NCI-H345 (cell line): ENCODE measurements around the gene METRN.

Source experiments
- DNase-seq: peaks from one replicate; lab custom pipeline; 2025; lab: John Stamatoyannopoulos, UW

METRN gene

DNA sequence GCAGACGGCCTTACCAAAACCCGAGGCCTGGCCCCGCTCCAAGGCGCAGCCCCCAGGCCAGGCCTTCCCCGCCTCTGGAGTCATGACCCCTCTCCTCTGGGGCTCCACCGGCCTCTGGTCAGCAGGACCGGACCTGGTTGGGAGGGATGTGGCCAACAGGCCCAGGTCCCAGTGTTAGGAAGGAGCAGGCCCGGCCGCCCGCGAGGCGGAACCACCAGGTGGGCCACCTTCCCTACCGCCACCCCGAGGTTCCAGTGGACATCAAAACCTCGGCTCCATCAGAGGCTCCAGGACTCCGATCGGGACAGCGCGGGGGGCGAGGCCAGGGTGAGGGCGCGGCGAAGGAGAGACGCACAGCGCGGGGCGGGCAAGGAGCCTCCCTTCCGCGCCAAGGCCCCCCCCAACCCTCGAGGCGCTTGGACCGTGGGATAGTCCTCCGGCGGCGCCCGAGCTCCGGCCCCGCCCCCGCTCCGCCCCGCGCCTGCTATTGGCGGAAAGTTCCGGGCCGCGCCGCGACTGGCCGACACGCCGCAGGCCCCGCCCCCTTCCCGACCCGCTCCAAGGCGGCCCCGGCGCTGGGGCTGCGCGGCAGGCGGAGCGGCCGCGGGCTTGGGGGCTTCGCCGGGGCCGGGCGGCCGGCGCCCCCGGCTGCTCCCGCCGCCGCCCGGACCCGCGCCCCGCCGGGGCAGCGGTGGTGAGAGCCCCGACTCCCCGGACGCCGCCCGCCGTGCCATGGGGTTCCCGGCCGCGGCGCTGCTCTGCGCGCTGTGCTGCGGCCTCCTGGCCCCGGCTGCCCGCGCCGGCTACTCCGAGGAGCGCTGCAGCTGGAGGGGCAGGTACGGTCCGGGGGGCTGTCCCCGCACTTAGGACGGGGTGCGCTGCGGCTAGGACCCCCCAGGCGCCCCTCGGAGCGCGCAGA lies at the start of gene METRN:
METRN (plus strand) TSS at position 561 of the 919 bp plus-strand sequence; CDS start at position 733, 172 bp downstream.
- DNase-seq, result peak; percentile 81

DNA sequence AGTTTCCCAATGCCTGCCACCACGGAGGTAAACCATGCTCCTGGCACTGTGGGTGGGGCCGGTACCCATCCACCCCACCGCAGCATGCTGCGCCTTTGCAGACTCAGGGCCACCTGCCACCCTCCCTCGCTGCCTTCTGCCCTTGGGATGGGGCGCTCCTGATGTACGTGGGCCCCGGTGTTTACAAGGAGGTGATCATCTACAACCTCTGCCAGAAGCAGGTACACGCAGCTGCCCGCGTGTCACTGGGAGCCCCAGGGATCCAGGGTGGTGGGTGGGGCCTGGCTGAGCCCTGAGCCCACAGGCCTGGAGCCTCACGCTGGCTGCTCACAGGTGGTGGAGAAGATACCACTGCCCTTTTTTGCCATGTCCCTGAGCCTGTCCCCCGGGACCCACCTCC lies 48.3 kb upstream of the METRN start:
- no peak for DNase-seq

DNA sequence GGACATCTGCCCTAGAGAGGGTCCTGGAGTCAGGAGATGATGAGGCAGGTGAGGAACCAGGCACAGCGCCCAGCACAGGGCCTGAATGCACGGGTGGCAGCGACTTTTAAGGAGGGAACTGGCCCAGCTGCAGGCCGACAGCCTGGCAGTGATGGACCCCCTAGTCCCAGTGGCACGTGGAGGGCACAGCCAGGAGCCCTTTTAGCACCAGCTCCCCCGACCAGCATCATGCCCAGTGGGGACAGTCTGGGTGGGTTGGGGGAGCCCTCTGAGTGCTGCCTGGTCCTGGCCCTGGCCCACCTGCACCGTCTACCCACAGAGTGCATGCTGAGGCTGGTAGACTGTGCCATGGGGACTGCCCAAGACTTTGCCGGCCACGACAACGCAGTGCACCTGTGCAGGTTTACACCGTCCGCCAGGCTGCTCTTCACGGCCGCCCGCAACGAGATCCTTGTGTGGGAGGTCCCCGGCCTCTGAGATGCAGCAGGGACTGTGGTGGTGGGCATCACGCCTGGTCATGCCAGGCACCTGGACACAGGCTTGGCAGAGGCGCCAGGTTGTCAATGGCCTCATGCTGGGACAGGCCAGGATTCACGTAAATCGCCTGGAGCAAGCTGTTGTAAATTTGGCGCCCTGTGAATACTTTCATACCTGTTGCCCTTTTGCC lies 47.7 kb upstream of the METRN start:
- no peak for DNase-seq

DNA sequence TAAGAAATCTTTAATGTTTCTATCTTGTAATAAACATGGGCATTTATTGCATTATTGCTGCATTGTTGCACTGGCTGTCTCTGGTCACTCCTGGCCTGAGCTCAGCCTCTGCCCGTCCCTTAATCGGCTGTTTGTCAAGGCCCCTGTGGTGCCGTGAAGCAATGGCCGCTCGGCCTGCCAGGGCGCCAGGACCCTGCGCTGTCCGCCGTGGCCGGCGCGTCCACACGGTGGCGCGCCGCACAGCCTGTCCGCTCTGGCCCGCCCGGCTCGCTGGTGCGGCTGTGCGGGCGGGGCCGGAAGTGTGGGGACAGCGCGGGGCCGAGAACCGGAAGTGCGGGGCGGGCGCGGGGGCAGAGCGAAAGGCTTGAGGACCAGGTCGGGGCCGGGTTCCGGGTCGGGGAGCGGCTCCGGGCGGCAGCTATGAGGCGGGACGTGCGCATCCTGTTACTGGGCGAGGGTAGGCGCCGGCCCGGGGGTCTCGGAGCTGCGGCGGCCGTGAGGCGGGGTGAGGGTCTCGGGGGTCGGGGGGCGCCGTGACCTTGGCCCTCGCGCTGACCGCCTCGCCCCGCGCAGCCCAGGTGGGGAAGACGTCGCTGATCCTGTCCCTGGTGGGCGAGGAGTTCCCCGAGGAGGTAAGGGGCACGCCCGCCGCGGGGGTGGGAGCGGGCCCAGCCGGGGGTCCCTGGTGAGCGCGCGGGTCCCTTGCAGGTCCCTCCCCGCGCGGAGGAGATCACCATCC lies 47.0 kb upstream of the METRN start, which contains the start of gene RHOT2:
RHOT2 (plus strand) TSS at position 353 of the 739 bp plus-strand sequence; CDS start at position 421, 68 bp downstream.
- DNase-seq, result peak; percentile 93

DNA sequence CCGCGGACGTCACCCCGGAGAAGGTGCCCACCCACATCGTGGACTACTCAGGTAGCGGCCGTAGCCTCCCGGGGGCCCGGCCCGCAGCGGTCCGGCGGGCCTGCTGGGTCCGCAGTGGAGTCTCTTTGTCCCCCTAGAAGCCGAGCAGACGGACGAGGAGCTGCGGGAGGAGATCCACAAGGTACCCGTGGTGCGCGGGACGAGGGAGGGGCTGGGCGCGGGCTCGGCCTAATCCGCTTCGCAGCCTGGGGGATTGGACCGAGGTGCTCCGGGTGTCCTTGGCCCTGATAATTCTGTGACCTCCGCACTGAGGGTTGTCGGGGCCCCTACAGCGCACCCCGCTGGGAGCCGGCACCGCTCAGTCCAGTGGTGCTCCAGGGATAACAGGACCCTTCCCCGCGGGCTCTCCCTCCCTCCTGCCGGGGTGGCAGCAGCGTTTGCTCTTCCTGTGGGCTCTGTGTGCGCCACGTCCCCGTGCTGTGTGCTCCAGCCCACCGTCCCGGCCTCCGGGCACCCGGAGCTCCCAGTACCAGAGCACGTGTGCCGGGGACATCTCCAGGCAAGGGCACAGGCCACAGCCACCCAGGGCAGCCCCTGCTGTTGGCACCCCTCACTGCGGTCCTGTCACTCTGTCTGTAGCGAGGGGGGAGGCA lies 46.3 kb upstream of the METRN start:
- no peak for DNase-seq

DNA sequence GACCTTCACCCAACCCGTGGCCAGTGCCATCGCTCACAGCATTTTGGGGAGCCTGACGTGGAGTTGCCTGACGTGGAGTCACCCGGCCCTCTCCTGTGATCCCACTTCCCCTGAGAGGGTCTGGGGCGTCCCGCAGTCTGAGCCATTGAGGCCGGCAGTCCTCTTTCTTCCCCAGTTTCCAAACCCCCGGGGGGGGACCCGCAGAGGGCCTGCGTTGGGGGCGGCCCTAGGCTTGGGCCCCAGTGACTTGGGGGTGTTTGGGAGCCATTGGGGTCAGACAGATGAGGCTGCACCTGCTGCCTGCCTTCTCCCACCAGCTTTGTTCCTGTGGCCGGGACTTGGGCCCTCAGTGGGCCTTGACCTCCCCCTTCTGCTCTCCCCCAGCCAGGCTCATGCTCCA lies 45.3 kb upstream of the METRN start:
- DNase-seq, result no peak

DNA sequence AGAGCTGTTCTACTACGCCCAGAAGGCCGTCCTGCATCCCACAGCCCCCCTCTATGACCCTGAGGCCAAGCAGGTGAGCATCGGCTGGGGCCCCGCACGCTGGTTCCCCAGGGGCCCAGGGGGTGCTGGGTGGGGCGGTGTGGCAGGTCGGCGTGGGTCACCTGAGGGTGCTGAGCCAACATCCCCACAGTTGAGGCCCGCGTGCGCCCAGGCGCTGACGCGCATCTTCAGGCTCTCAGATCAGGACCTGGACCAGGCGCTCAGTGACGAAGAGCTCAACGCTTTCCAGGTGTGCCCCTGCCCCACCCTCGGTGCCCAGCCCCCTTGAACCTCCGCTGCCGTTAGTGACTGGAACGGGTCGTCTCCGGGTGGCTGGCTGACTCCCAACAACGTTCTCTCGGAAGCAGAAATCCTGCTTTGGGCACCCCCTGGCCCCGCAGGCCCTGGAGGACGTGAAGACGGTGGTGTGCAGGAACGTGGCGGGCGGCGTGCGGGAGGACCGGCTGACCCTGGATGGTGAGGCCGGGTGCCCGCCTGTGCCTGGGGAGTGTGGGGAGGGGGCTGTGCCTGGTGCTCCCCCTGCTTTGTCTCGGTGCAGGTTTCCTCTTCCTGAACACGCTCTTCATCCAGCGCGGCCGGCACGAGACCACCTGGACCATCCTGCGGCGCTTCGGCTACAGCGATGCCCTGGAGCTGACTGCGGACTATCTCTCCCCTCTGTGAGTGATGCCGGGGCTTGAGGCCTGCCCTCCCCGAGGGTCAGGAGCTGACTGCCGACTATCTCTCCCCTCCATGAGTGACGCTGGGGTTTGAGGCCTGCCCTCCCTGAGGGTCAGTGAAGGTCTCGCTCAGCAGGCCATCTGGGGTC lies 44.2 kb upstream of the METRN start:
- no peak for DNase-seq

DNA sequence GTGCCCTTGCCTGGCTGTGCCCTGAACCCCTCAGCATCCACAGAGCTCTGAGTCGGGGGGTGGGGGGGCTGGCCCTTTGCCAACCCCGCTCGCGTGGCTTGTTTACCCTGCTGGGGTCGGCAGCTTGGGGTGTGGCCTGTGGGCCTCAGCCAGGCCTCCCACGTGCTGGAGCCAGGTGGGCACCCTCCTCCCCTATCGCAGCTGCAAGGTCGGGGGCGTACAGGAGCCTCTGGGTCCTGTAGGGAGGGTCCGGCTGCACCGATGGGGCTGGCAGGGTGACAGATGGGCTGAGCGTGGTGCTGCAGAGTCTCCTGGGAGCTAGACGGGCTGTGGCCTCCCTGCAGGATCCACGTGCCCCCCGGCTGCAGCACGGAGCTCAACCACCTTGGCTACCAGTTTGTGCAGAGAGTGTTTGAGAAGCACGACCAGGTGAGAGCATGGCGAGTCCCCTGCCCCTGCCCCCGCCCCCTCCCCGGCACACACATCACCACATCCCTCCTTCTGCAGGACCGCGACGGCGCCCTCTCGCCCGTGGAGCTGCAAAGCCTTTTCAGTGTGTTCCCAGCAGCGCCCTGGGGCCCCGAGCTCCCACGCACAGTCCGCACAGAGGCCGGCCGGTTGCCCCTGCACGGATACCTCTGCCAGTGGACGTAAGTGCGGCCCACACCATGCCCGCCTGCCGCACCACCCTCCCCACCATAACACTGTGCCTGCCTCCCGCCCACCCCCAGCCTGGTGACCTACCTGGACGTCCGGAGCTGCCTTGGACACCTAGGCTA lies 43.4 kb upstream of the METRN start:
- no peak for DNase-seq

DNA sequence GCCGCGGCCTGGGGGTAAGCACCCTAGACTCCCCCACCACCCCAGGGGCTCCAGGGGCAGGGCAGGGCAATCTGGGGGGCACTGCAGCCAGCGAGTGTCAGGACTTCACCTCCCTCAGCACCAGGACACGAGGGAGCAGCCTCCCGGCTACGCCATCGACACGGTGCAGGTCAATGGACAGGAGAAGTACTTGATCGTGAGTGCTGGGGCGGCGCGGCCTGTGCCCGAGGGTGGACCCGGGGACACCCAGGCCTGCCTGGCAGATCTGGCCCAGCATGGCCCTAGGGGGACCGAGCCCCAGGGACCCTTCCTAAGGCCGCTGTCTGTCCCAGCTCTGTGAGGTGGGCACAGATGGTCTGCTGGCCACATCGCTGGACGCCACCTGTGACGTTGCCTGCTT lies 42.5 kb upstream of the METRN start:
- DNase-seq, result no peak

DNA sequence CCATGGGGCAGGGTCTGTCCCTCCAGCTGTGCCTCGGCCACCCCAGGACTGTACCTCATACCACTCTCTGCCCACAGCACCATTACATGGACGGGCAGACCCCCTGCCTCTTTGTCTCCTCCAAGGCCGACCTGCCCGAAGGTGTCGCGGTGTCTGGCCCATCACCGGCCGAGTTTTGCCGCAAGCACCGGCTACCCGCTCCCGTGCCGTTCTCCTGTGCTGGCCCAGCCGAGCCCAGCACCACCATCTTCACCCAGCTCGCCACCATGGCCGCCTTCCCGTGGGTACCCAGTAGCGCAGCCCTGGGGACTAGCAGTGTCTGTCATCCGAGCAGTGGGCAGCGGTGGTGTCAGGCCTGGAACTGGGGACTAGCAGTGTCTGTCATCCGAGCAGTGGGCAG lies 42.1 kb upstream of the METRN start:
- no peak for DNase-seq

DNA sequence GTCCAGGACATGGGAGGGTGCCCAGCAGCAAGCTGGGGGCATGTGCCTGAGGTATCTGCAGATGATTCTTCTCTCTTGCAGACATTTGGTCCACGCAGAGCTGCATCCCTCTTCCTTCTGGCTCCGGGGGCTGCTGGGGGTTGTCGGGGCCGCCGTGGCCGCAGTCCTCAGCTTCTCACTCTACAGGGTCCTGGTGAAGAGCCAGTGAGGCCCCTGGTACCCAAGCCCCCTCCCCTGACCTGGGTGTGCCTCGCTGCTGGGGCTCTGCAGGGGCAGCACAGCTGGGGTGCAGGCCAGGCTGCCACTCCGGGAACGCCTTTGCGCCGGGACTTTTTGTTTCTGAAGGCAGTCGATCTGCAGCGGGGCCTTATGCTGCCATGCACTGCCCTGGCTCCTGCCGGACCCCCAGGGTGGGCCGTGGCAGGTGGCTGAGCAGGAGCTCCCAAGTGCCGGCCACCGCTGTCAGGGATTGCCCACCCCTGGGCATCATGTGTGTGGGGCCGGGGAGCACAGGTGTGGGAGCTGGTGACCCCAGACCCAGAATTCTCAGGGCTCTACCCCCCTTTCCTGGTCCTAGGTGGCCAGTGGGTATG lies 41.4 kb upstream of the METRN start:
- no peak for DNase-seq

DNA sequence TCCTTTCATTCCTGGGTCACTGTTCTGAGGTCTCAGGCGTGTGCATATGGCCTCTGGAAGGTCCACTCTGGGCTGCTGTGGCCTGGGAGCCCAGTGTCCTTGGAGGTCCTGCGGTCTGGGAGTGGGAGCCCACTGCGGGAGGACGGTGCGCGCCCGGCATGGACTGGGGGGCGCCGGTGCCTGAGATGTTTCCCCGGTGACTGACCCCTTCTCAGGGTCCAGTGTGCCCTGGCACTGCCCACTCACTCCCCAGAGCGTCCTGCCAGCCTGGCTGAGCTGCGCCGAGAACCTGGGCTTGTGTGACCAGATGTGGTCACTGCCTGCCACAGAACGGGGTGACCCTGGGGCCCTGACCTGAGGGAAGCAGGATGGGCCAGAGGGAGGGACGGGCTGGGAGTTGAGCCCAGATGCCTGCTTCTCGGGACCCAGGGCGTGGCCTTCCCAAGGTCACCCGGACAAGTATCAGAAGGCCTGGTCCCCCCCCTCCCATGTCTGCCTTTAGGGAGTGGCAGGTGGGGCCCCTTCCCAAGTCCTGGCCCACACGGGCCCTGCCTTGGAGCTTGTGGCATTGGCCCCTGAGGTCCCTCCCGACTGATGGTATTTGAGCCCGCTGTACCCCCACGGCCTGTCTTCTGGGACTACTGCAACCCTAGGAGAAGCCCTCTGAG lies 40.6 kb upstream of the METRN start:
- no peak for DNase-seq

DNA sequence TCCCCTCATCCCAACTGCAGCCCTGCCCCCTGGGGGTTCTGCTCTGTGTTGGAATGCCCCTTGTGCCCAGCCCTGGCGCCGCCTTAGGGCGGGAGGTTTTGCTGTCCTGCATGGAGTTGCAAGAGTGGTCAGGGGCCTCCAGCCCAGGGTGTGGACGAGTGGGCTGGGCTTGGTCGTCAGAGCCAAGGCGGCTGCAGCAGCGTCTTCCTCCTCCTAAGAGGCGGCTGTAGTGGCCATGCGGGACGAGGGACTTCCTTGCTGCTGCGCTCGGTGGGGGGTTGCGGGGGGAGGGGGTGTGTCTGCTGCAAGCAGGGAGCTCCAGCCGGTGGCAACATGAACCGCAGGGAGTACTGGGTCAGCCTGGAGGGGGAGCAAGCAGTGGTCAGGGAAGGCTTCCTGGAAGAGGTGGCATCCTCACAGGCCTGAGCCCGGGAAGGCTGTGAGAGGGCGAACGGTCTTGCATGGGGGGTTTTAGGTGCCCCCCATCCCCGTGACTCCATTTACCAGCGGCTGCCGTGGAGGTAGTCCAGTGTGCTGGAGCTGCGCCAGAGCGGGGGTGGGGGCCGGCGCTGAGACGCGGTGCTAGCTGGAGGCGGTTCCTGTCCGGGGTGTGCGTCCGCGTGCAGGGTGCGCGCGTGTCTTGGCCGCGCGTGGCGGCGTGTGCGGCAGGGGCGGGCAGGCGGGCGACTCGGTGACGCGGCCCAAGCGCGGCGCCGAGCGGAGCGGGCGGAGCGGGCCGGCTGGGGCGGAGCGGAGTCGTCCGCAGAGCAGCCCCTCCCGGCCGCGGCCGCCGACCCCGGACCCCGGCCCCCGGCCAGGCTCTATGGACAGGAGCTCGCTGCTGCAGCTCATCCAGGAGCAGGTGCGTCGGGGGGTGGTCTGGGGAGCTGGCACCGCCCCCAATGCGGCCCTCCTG lies 39.7 kb upstream of the METRN start, which contains the start of gene RHBDL1:
RHBDL1 (plus strand) TSS at position 704 of the 916 bp plus-strand sequence; CDS start at position 824, 120 bp downstream.
- no peak for DNase-seq

DNA sequence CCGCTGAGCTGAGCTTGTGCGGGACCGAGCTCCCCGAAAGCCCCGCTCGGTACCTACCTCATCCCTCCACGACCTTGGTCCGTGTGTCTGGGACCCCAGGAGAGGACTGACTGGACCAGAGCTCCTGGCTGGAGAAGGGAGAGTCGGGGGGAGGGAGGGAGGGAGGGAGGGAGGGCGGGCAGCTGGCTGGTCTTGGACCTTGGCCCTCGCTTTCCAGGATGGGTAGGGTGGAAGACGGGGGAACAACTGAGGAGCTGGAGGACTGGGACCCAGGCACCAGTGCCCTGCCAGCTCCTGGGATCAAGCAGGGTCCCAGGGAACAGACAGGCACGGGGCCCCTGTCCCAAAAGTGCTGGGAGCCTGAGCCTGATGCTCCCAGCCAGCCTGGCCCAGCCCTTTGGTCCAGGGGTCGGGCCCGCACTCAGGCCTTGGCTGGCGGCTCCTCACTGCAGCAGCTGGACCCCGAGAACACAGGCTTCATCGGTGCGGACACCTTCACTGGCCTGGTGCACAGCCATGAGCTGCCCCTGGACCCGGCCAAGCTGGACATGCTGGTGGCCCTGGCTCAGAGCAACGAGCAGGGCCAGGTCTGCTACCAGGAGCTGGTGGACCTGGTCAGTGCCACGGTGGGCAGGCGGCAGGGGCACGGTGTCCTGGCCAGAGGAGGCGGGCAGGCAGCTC lies 38.9 kb upstream of the METRN start:
- DNase-seq, result no peak

DNA sequence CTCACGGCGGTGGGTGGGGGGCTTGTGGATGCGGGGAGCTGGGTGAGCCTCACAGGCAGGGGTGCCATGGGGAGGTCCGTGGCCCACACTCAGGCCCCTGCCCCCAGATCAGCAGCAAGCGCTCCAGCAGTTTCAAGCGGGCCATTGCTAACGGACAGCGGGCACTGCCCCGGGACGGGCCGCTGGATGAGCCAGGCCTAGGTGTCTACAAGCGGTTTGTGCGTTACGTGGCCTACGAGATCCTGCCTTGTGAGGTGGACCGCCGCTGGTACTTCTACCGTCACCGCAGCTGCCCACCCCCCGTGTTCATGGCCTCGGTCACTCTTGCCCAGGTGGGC lies 38.4 kb upstream of the METRN start:
- no peak for DNase-seq

DNA sequence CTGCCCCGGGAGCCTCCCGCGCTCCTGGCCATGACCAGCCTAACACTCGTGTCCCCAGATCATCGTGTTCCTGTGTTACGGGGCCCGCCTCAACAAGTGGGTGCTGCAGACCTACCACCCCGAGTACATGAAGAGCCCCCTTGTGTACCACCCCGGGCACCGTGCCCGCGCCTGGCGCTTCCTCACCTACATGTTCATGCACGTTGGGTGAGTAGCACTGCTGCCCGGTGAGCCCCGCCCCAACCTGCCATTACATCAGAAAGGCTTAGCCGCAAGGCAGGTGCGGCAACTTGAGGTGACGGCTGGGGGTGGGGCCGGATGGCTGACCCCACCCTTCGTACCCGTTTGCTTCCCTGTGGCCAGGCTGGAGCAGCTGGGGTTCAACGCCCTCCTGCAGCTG lies 38.0 kb upstream of the METRN start:
- peak; percentile 93 for DNase-seq
